Stimulated activated naive CD8-positive, alpha-beta T cell treated with anti-CD3 and anti-CD28 coated beads, Interleukin-15, amount 100 ng/mL, for 72 hours (primary cell): ENCODE measurements around the gene TNF.
A peak's percentile ranks its signal among the peaks of the same experiment; 100 is the strongest.
"Not testable (repeated sequence)": the region's sequence is repeated elsewhere in the genome, so short reads cannot be mapped to it uniquely, and the experiment has no call there.

ENCODE experiments used
- ATAC-seq: fragments of 150-1000 bp; cut with Tn5 transposase; 2 replicates; pipeline ENCODE4 v1.10.0; 2021; ENCODE audit warnings: mild to moderate bottlenecking, moderate library complexity
- DNase-seq, 2 donors: peaks; one replicate each; pipeline ENCODE4 v3.0.0; 2021 to 2022
- H3K27ac Mint-ChIP-seq, 2 donors: one replicate each; pipeline ENCODE4 v1.8.0; 2022; ENCODE audit warnings: mild to moderate bottlenecking in 2 of 2, mixed read lengths in 2 of 2, moderate library complexity in 2 of 2
- H3K27me3 Mint-ChIP-seq: one replicate; pipeline ENCODE4 v1.8.0; 2022; ENCODE audit warnings: mixed read lengths
- H3K4me1 Mint-ChIP-seq: one replicate; pipeline ENCODE4 v1.8.0; 2022; ENCODE audit warnings: mild to moderate bottlenecking, mixed read lengths
- H3K4me3 Mint-ChIP-seq, 2 donors: one replicate each; pipeline ENCODE4 v1.8.0; 2022; ENCODE audit warnings: mild to moderate bottlenecking in 2 of 2, mixed read lengths in 2 of 2, moderate library complexity in 1 of 2
- H3K9me3 Mint-ChIP-seq, 2 donors: one replicate each; pipeline ENCODE4 v1.8.0; 2022; ENCODE audit warnings: mixed read lengths in 2 of 2

TNF gene

GRCh38 chr6:31538805-31539400 is 36.5 kb upstream of the TNF start:
- DNase-seq (no peak), ATAC-seq (no peak)
- H3K4me1 Mint-ChIP-seq, result peaks cover 55% of the 10 kb centered on the region
- H3K4me3 Mint-ChIP-seq, result peak overlapping the region; percentile 72 to 77
- H3K27ac Mint-ChIP-seq, result peak overlapping the region; percentile 71 to 72
- H3K9me3 Mint-ChIP-seq, result no peaks in the 10 kb centered on the region
- H3K27me3 Mint-ChIP-seq, result no peaks in the 10 kb centered on the region

- no peaks in the 10 kb centered on the region for H3K9me3 Mint-ChIP-seq
These were observed 34.7 kb upstream of the TNF start for GRCh38 chr6:31540640-31541039.

GRCh38 chr6:31541059-31541657 is 34.2 kb upstream of the TNF start:
- Mint-ChIP-seq H3K27me3 (no peaks in the 10 kb centered on the region), H3K4me1 (peaks cover 51% of the 10 kb centered on the region), H3K9me3 (no peaks in the 10 kb centered on the region), H3K4me3 (peak overlapping the region; percentile 72 to 77), H3K27ac (peak overlapping the region; percentile 96 to 98)
- peak; percentile 54 to 64 for DNase-seq
- ATAC-seq, result peak; percentile 43

More at GRCh38 chr6:31540640-31541039, 34.7 kb upstream of the TNF start:
- no peaks in the 10 kb centered on the region for H3K27me3 Mint-ChIP-seq
- H3K4me1 Mint-ChIP-seq, result peaks cover 51% of the 10 kb centered on the region
- peak overlapping the region; percentile 96 to 98 for H3K27ac Mint-ChIP-seq
- DNase-seq (no peak), ATAC-seq (no peak)
- peak overlapping the region; percentile 72 to 77 for H3K4me3 Mint-ChIP-seq

- H3K9me3 Mint-ChIP-seq, result no peaks in the 10 kb centered on the region
- H3K27ac Mint-ChIP-seq, result peak within 1 kb of the TSS; percentile 96 to 98
- H3K4me1 Mint-ChIP-seq, result peaks cover 53% of the 10 kb centered on the region
- H3K27me3 Mint-ChIP-seq, result no peaks in the 10 kb centered on the region
- peak; percentile 84 for ATAC-seq
- peak; percentile 91 to 96 for DNase-seq
- peak within 1 kb of the TSS; percentile 72 to 77 for H3K4me3 Mint-ChIP-seq
These were observed 33.5 kb upstream of the TNF start, which contains the start of gene DDX39B for GRCh38 chr6:31541658-31542521. Gene DDX39B (minus strand): TSS chr6:31542003. CDS start chr6:31540532, 1,471 bp downstream.

- H3K4me3 Mint-ChIP-seq, result no peak overlapping the region
- no peak for ATAC-seq
- no peak overlapping the region for H3K27ac Mint-ChIP-seq
- peaks cover 48% of the 10 kb centered on the region for H3K4me1 Mint-ChIP-seq
- no peaks in the 10 kb centered on the region for H3K9me3 Mint-ChIP-seq
- no peak for DNase-seq
- no peaks in the 10 kb centered on the region for H3K27me3 Mint-ChIP-seq
These were observed 31.7 kb upstream of the TNF start for GRCh38 chr6:31543639-31544038.

- ATAC-seq (no peak), DNase-seq (no peak)
- Mint-ChIP-seq H3K9me3 (no peaks in the 10 kb centered on the region), H3K27me3 (no peaks in the 10 kb centered on the region), H3K27ac (no peak overlapping the region), H3K4me1 (peaks cover 38% of the 10 kb centered on the region), H3K4me3 (no peak overlapping the region)
These were observed 30.7 kb upstream of the TNF start for GRCh38 chr6:31544676-31545075.

- no peak for ATAC-seq
- DNase-seq, result no peak
- no peaks in the 10 kb centered on the region for H3K9me3 Mint-ChIP-seq
- H3K27ac Mint-ChIP-seq, result no peak overlapping the region
- H3K4me1 Mint-ChIP-seq, result peaks cover 34% of the 10 kb centered on the region
- H3K27me3 Mint-ChIP-seq, result no peaks in the 10 kb centered on the region
- peak overlapping the region in 1 of 2 donors; percentile 5 for H3K4me3 Mint-ChIP-seq
These were observed 30.1 kb upstream of the TNF start for GRCh38 chr6:31545291-31545690.

GRCh38 chr6:31546339-31546957 is 28.9 kb upstream of the TNF start, which contains the start of gene ATP6V1G2:
Gene ATP6V1G2 (minus strand): TSS chr6:31546608. CDS start chr6:31546559, 49 bp downstream.
- ATAC-seq, result peak; percentile 80
- Mint-ChIP-seq H3K27me3 (no peaks in the 10 kb centered on the region), H3K9me3 (no peaks in the 10 kb centered on the region), H3K4me1 (peaks cover 42% of the 10 kb centered on the region), H3K4me3 (peak within 1 kb of the TSS; percentile 83 to 90), H3K27ac (peak within 1 kb of the TSS; percentile 75 to 78)
- peak; percentile 91 to 93 for DNase-seq

GRCh38 chr6:31546958-31547726 is 28.2 kb upstream of the TNF start, which contains the start of gene NFKBIL1:
Gene NFKBIL1 (plus strand): TSS chr6:31547608. CDS start chr6:31547695, 87 bp downstream.
- no peaks in the 10 kb centered on the region for H3K9me3 Mint-ChIP-seq
- ATAC-seq, result peak; percentile 88
- peaks cover 49% of the 10 kb centered on the region for H3K4me1 Mint-ChIP-seq

GRCh38 chr6:31547727-31548543 is 27.4 kb upstream of the TNF start:
- ATAC-seq (no peak), DNase-seq (no peak)
- H3K9me3 Mint-ChIP-seq, result no peaks in the 10 kb centered on the region
- H3K27me3 Mint-ChIP-seq, result no peaks in the 10 kb centered on the region
- peak overlapping the region; percentile 83 to 90 for H3K4me3 Mint-ChIP-seq
- H3K27ac Mint-ChIP-seq, result peak overlapping the region; percentile 75 to 78
- peaks cover 52% of the 10 kb centered on the region for H3K4me1 Mint-ChIP-seq

More at GRCh38 chr6:31546958-31547726, 28.2 kb upstream of the TNF start, which contains the start of gene NFKBIL1:
- Mint-ChIP-seq H3K27me3 (no peaks in the 10 kb centered on the region), H3K4me3 (peak within 1 kb of the TSS; percentile 83 to 90), H3K27ac (peak within 1 kb of the TSS; percentile 75 to 78)
- peak; percentile 86 to 94 for DNase-seq

- no peaks in the 10 kb centered on the region for H3K27me3 Mint-ChIP-seq
- H3K27ac Mint-ChIP-seq, result no peak overlapping the region
- H3K4me1 Mint-ChIP-seq, result peaks cover 52% of the 10 kb centered on the region
- DNase-seq (no peak), ATAC-seq (no peak)
- peak overlapping the region; percentile 83 to 90 for H3K4me3 Mint-ChIP-seq
- H3K9me3 Mint-ChIP-seq, result no peaks in the 10 kb centered on the region
These were observed 26.9 kb upstream of the TNF start for GRCh38 chr6:31548544-31548873.

GRCh38 chr6:31551371-31551770 is 24.0 kb upstream of the TNF start:
- ATAC-seq, result not testable (repeated sequence)
- H3K4me1 Mint-ChIP-seq, result peaks cover 55% of the 10 kb centered on the region

GRCh38 chr6:31556307-31556706 is 19.1 kb upstream of the TNF start:
- Mint-ChIP-seq H3K27me3 (no peaks in the 10 kb centered on the region), H3K4me3 (peak overlapping the region; percentile 18 to 44), H3K27ac (no peak overlapping the region), H3K9me3 (no peaks in the 10 kb centered on the region), H3K4me1 (peaks cover 79% of the 10 kb centered on the region)
- ATAC-seq, result no peak
- no peak for DNase-seq

More at GRCh38 chr6:31551371-31551770, 24.0 kb upstream of the TNF start:
- H3K27me3 Mint-ChIP-seq, H3K27ac Mint-ChIP-seq, H3K9me3 Mint-ChIP-seq: not testable (repeated sequence)
- DNase-seq, result peak; percentile 41 to 48
- H3K4me3 Mint-ChIP-seq, result peak overlapping the region; percentile 11 to 39
